ENCODE measurements around the gene LRRC46. TPM values are rescaled to one million over a fixed set of nuclear protein-coding genes. Genes with fewer than 3 reads are reported as not detected.

The LRRC46 gene
- total and polyA plus RNA-seq, 2 of the 4 experiments (the other 2 are of a cell fraction) = 0.77 TPM; not detected in 1

- DNase-seq (no peak), ATAC-seq (ENCODE audit: low read depth) (no peak)
- POLR2A ChIA-PET (ENCODE audit: unreplicated experiment) = no interaction called here
- Histone ChIP-seq H3K23ac (ENCODE audit: low read depth, low read length) (no peak overlapping the region), H3K4me2 (ENCODE audit: low read depth, low read length) (no peak overlapping the region), H4K5ac (ENCODE audit: low read depth, low read length) (no peak overlapping the region), H3K27me3 (ENCODE audit: control insufficient read depth, insufficient read depth, low read length) (peaks cover 7% of the 10 kb centered on the region), H3K4ac (ENCODE audit: low read depth, low read length) (no peak overlapping the region), H2AK5ac (ENCODE audit: low read depth, low read length) (peak overlapping the region; percentile 19), H2BK15ac (ENCODE audit: low read depth, low read length) (no peak overlapping the region), H3K4me3 (ENCODE audit: insufficient read depth, low read depth, low read length) (no peak overlapping the region), H4K8ac (ENCODE audit: low read depth in 2 of 2, low read length in 2 of 2) (no peak overlapping the region), H3K9me1 (ENCODE audit: insufficient read depth, low read length) (no peaks in the 10 kb centered on the region), H3K27ac (ENCODE audit: insufficient read depth, low read length) (no peak overlapping the region), H2BK20ac (ENCODE audit: low read depth, low read length) (no peak overlapping the region), H3K9ac (ENCODE audit: low read depth, low read length) (no peak overlapping the region), H3K79me1 (ENCODE audit: low read depth in 1 of 2, low read length in 2 of 2) (no peaks in the 10 kb centered on the region), H2BK120ac (ENCODE audit: low read depth, low read length) (no peak overlapping the region), H4K20me1 (ENCODE audit: insufficient read depth, low read length) (no peaks in the 10 kb centered on the region), H3K36me3 (ENCODE audit: control insufficient read depth, insufficient read depth, low read length) (no peaks in the 10 kb centered on the region), H3K9me3 (ENCODE audit: control insufficient read depth, insufficient read depth, low read length) (no peaks in the 10 kb centered on the region), H3K4me1 (ENCODE audit: control insufficient read depth, insufficient read depth, low read length) (peaks cover 15% of the 10 kb centered on the region), H4K91ac (ENCODE audit: insufficient read depth, low read depth, low read length) (no peak overlapping the region), H2BK5ac (ENCODE audit: low read depth, low read length, poor library complexity, severe bottlenecking) (no peak overlapping the region), H2AFZ (replicated peaks; ENCODE audit: low read length, poor library complexity) (peak overlapping the region; percentile 33), H3K18ac (ENCODE audit: low read depth, low read length) (no peak overlapping the region), H3K14ac (replicated peaks; ENCODE audit: low read depth, low read length) (no peak overlapping the region), H3K56ac (ENCODE audit: extremely low read depth, insufficient read depth, low read length) (no peak overlapping the region), H2AK9ac (replicated peaks; ENCODE audit: low read depth, low read length, poor library complexity) (no peak overlapping the region)
- CTCF ChIA-PET = interaction anchor here (1.0 kb wide), 1 partner anchor 39 kb away, joined by 3 read pairs; the partner anchor contains the start of gene SCRN2
- dilution Hi-C loops (cut with HindIII; ENCODE audit: low sequenced_read_pairs, unreplicated experiment) (no loop called here), intact Hi-C loops (cut with micrococcal nuclease) (no loop called here), in situ Hi-C loops (cut with MboI; ENCODE audit: low sequenced_read_pairs) (no loop called here)
- TF ChIP-seq MXI1 (IDR thresholded peaks at IDR 0.05; ENCODE audit: borderline replicate concordance, low read depth, low read length) = no peak
- TF ChIP-seq MAFK (IDR thresholded peaks at IDR 0.05; ENCODE audit: low read depth, low read length) = no peak
- no peak for TF ChIP-seq RAD21 (IDR thresholded peaks at IDR 0.05; ENCODE audit: low read length)
- no peak for TF ChIP-seq SMC3 (IDR thresholded peaks at IDR 0.05; ENCODE audit: low read depth, low read length)
- no peak for TF ChIP-seq MAZ (IDR thresholded peaks at IDR 0.05; ENCODE audit: borderline replicate concordance, low read depth, low read length)
- TF ChIP-seq RCOR1 (IDR thresholded peaks at IDR 0.05; ENCODE audit: insufficient replicate concordance, low read length) = no peak
- no peak for TF ChIP-seq CTCF (conservative IDR thresholded peaks at IDR 0.05; ENCODE audit: low read depth, low read length)
- no TSS peak for BruUV-seq (replicated peaks)
- 100% methylated on average over 1 of the region's 8 CpGs; no CpG with 5 or more reads in 1 of the 2 experiments for WGBS, 2 experiments (ENCODE audit: extremely low coverage in 2 of 2, insufficient read length in 1 of 2)
Observed at GRCh38 chr17:47879776-47880454, 48.4 kb downstream of the LRRC46 start.

All from IMR-90 (cell line).